ENCODE data around the gene FCHSD2.

DNA sequence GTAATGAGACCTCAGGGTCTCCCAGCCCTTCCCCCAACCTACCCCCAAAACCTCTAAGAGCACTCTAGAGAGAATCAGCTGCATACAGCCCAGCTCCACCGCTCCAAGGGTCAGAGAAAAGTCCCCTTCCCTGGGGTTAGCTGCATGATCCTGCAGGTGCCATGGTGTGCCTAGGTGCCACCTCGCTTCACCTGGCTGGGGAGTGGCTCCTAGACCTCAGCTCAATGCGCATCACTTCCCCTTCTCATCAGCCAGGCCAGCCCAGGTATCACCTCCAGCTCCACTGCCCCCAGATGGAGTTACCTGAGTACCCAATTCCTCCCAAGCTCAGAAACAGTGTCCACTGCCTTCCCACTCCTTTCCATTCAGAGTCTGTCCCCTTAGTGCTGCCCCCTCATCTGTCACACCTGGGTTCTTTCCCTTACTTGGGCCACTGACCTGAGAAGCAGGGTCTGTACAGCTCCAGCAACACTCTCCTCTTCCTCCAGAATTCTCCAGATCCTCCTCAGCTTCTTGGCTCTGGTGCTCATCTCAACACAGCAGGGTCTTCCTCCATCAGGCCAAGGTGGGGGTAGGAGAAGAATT lies 349.6 kb downstream of the FCHSD2 start:
- TF ChIP-seq YY1 (IDR thresholded peaks at IDR 0.05; ENCODE audit: insufficient read depth, insufficient read length) (no peak), ZNF274 (IDR thresholded peaks at IDR 0.05; ENCODE audit: low read depth, low read length) (no peak)

Data from NT2/D1 (cell line).